Gastrocnemius medialis (tissue), 4 donors: ENCODE measurements around the gene GMCL1.
"Not testable (repeated sequence)": the region's sequence is repeated elsewhere in the genome, so short reads cannot be mapped to it uniquely, and the experiment has no call there.

ENCODE experiments used
- CTCF ChIP-seq, 5 experiments: fragments of 450-650 bp in 3 of 5; fragments of 200-600 bp in 2 of 5; sonication (generic) in 2 of 5; IDR thresholded peaks in 4 of 5; conservative IDR thresholded peaks in 1 of 5; 1 replicate in 4 of 5; 2 replicates in 1 of 5; pipeline ENCODE4 v1.5.1; 2016 to 2019; ENCODE audit warnings: antibody characterized with exemption in 5 of 5, mild to moderate bottlenecking in 3 of 5, moderate library complexity in 3 of 5
- POLR2A ChIP-seq, 2 donors: fragments of 450-650 bp; IDR thresholded peaks; one replicate each; pipeline ENCODE4 v1.6.1; 2017; ENCODE audit warnings: antibody characterized with exemption in 2 of 2, mild to moderate bottlenecking in 2 of 2, moderate library complexity in 2 of 2

GRCh38 chr2:69892838-69893424, 63.5 kb downstream of the GMCL1 start:
- not testable (repeated sequence) for TF ChIP-seq CTCF (IDR thresholded peaks at IDR 0.05 in 4 of 5, conservative IDR thresholded peaks at IDR 0.05 in 1 of 5); POLR2A (IDR thresholded peaks at IDR 0.05)
